Progenitor cell of endocrine pancreas (in vitro differentiated cells): ENCODE data around the gene MYH4. TPM values are rescaled to one million over a fixed set of nuclear protein-coding genes. Genes with fewer than 3 reads are reported as not detected.
A peak's percentile ranks its signal among the peaks of the same experiment; 100 is the strongest.

Experiments
- DNase-seq: peaks from one replicate; pipeline ENCODE4 v3.0.0; 2021; ENCODE audit warnings: low spot score; ENCODE audit not compliant: unreplicated experiment
- H3K27ac Mint-ChIP-seq: 2 replicates; pipeline ENCODE4 v1.8.0; 2021; ENCODE audit warnings: mild to moderate bottlenecking, moderate library complexity, mixed read lengths
- H3K27me3 Mint-ChIP-seq: 2 replicates; pipeline ENCODE4 v1.8.0; 2021; ENCODE audit warnings: mixed read lengths
- H3K36me3 Mint-ChIP-seq: 2 replicates; pipeline ENCODE4 v1.8.0; 2022; ENCODE audit warnings: mixed read lengths; ENCODE audit not compliant: insufficient read depth
- H3K4me1 Mint-ChIP-seq: 2 replicates; pipeline ENCODE4 v1.8.0; 2021; ENCODE audit warnings: low read depth, mixed read lengths
- H3K4me3 Mint-ChIP-seq: 2 replicates; pipeline ENCODE4 v1.8.0; 2021; ENCODE audit warnings: low read depth, mild to moderate bottlenecking, moderate library complexity, mixed read lengths
- H3K9me3 Mint-ChIP-seq: 2 replicates; pipeline ENCODE4 v1.8.0; 2021; ENCODE audit warnings: low read depth, mixed read lengths
- total RNA-seq: library from RNA; stranded (reverse); gene quantifications from 2 replicates; pipeline ENCODE4 v1.2.1, GENCODE V29; 2021
- TF ChIP-seq, protein P1 (sequence below): fragments of 200-600 bp; sonication (generic); IDR thresholded peaks from one replicate; pipeline ENCODE4 v1.5.0; 2021; ENCODE audit warnings: antibody characterized with exemption, mild to moderate bottlenecking; ENCODE audit not compliant: unreplicated experiment

The MYH4 gene
- total RNA-seq, 1 donor from 2014 or later, result not detected

DNA sequence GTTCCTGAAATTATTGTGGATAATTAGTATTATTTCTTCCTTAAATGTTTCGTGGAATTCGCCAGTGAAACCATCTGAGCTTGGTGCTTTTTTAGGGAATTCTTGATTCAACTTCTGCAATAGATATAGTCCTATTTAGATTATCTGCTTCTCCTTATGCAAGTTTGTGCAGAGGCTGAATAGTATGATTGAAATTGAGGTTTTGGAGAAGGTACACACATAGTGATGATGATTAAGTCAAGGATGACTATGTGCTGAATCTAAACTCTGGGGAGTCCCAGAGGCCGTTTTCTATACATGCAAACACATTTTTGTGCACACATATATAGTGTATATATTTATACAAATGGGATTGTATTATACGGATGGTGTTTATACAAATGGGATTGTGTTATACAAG is 5.2 kb upstream of the MYH4 start:
- Mint-ChIP-seq H3K4me3 (no peak overlapping the region), H3K9me3 (no peaks in the 10 kb centered on the region), H3K36me3 (no peaks in the 10 kb centered on the region), H3K27me3 (peaks cover 4% of the 10 kb centered on the region), H3K4me1 (no peaks in the 10 kb centered on the region), H3K27ac (no peak overlapping the region)
- TF ChIP-seq, protein P1, sequence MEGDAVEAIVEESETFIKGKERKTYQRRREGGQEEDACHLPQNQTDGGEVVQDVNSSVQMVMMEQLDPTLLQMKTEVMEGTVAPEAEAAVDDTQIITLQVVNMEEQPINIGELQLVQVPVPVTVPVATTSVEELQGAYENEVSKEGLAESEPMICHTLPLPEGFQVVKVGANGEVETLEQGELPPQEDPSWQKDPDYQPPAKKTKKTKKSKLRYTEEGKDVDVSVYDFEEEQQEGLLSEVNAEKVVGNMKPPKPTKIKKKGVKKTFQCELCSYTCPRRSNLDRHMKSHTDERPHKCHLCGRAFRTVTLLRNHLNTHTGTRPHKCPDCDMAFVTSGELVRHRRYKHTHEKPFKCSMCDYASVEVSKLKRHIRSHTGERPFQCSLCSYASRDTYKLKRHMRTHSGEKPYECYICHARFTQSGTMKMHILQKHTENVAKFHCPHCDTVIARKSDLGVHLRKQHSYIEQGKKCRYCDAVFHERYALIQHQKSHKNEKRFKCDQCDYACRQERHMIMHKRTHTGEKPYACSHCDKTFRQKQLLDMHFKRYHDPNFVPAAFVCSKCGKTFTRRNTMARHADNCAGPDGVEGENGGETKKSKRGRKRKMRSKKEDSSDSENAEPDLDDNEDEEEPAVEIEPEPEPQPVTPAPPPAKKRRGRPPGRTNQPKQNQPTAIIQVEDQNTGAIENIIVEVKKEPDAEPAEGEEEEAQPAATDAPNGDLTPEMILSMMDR, result no peak
- no peak for DNase-seq

DNA sequence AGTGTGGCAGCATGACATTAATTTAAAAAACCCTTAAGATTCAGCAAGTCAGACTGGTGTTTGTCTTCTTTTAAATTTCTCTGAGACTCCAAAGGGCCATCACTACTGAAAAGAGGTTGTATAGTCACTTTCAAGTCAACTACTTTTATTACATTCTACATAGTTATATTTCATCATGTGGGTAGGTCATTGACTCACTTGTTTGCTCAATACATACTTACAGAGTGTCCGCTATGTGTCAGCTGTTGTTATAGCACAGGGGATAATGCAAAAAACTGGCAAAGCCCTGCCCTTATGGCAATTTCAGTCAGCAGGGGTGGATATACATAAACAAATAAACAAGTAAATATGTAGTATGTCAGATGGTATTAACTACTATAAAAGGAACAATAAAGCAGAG is 2.5 kb upstream of the MYH4 start:
- peaks cover 12% of the 10 kb centered on the region for H3K27me3 Mint-ChIP-seq
- no peak for DNase-seq
- H3K4me3 Mint-ChIP-seq, result no peak overlapping the region
- H3K4me1 Mint-ChIP-seq, result no peaks in the 10 kb centered on the region
- no peaks in the 10 kb centered on the region for H3K36me3 Mint-ChIP-seq
- TF ChIP-seq, protein P1, result no peak
- no peak overlapping the region for H3K27ac Mint-ChIP-seq
- H3K9me3 Mint-ChIP-seq, result no peaks in the 10 kb centered on the region

DNA sequence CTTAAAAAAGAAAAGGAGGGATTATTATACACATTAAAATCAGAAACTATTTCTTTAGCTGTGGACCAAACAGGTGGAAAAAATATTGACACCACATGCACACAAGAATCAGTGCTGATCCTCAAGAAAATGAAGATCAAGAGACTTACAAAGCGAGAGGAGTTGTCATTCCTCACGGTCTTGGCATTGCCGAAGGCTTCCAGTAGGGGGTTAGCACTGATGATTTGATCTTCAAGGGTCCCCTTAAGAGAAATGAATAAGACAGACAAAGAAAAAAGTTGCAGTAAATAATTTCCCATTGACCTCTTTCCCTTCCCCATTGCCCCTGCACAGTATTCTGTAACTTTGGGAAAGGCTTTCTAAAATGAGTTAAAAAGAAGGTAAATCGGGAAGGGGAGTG is 6.0 kb downstream of the MYH4 start:
- no peak for DNase-seq

DNA sequence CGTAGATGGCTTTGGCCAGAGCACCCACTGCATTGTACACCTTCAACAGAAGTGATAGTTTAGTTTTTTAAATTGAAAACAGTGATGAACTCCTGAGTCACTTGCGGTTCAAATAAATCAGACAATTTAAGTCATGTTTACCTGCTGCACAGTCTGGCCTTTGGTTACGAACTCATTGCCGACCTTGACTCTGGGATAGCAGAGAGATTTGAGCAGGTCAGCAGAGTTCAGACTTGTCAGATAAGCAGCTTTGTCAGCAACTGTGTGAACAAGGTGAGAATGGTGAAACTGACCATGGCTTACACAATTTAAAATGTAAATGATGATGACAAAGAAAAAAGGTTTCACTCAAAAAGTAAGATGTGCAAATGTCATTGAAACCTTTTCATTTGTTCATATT is 9.3 kb downstream of the MYH4 start:
- Mint-ChIP-seq H3K9me3 (peaks cover 7% of the 10 kb centered on the region), H3K4me3 (no peak overlapping the region)

More for the DNA sequence above, 6.0 kb downstream of the MYH4 start:
- Mint-ChIP-seq H3K4me1 (peaks cover 26% of the 10 kb centered on the region), H3K27me3 (peaks cover 65% of the 10 kb centered on the region), H3K36me3 (no peaks in the 10 kb centered on the region), H3K27ac (no peak overlapping the region), H3K9me3 (peaks cover 7% of the 10 kb centered on the region), H3K4me3 (no peak overlapping the region)
- TF ChIP-seq, protein P1, result peak; percentile 32

DNA sequence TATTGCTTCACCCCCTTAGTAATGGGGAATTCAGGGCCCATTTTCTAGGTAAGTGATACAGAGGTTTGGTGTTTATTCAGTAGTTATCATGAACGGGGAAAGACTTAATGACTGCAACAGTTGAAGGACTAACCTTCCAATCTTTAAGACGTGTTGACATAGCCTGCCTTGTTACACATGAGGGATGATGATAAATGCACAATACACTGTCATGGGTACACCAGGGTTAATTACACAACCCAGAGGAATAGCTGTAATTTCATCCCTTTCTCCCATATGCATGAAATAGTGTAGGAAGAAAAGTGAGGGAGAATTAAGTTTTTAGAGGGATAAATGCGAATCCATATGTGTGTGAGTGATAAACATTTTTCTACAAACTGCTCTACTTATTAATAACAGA is 10.7 kb downstream of the MYH4 start:
- H3K27me3 Mint-ChIP-seq, result peaks cover 65% of the 10 kb centered on the region
- no peaks in the 10 kb centered on the region for H3K9me3 Mint-ChIP-seq
- TF ChIP-seq, protein P1, result no peak
- DNase-seq, result no peak
- peaks cover 33% of the 10 kb centered on the region for H3K4me1 Mint-ChIP-seq
- no peak overlapping the region for H3K4me3 Mint-ChIP-seq
- H3K36me3 Mint-ChIP-seq, result no peaks in the 10 kb centered on the region
- H3K27ac Mint-ChIP-seq, result no peak overlapping the region

More for the DNA sequence above, 9.3 kb downstream of the MYH4 start:
- no peak overlapping the region for H3K27ac Mint-ChIP-seq
- peaks cover 65% of the 10 kb centered on the region for H3K27me3 Mint-ChIP-seq
- peaks cover 33% of the 10 kb centered on the region for H3K4me1 Mint-ChIP-seq
- H3K36me3 Mint-ChIP-seq, result no peaks in the 10 kb centered on the region
- TF ChIP-seq, protein P1, result no peak
- no peak for DNase-seq
